Liver (tissue), 2 donors: ENCODE results near the gene PLCL1.

Experiments
- ATF3 ChIP-seq: IDR thresholded peaks from 2 replicates; pipeline ENCODE4 v1.6.1; 2016; ENCODE audit warnings: antibody characterized with exemption
- TF ChIP-seq, protein P1 (sequence below): IDR thresholded peaks from 2 replicates; pipeline ENCODE4 v1.6.1; 2016; ENCODE audit warnings: antibody characterized with exemption
- donor health status: healthy.

DNA sequence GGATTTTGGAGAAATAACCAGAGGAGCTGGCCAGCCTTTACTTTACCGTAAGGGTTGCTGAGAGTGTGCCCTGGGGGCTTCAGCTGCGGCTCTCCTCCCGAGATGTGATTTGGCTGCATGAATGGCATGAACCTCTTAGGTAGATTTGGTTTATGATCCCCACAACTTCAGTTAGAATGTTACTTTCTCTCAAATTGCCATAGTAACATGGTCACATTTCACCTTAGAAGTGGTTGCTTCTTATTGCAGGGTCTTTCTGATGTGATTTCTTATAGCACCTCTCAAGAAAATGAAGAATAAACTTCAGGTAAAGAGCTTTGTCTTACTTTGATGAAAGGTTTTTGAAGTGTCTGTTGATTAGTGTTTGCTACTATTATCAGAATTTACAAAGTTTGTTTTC, 5.6 kb downstream of the PLCL1 start:
- TF ChIP-seq, protein P1, sequence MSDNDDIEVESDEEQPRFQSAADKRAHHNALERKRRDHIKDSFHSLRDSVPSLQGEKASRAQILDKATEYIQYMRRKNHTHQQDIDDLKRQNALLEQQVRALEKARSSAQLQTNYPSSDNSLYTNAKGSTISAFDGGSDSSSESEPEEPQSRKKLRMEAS, result no peak
- TF ChIP-seq ATF3, result no peak
